ENCODE measurements around the gene FAM3D.

GRCh38 chr3:58640700-58641372, 25.7 kb downstream of the FAM3D start:
- TF ChIP-seq CTCF (IDR thresholded peaks at IDR 0.05) (peak; percentile 88), SIN3A (IDR thresholded peaks at IDR 0.05; ENCODE audit: borderline replicate concordance, insufficient read depth, low read depth, low read length) (no peak)

Measured in Panc1 (cell line).